ENCODE measurements around the gene PHF3.

DNA sequence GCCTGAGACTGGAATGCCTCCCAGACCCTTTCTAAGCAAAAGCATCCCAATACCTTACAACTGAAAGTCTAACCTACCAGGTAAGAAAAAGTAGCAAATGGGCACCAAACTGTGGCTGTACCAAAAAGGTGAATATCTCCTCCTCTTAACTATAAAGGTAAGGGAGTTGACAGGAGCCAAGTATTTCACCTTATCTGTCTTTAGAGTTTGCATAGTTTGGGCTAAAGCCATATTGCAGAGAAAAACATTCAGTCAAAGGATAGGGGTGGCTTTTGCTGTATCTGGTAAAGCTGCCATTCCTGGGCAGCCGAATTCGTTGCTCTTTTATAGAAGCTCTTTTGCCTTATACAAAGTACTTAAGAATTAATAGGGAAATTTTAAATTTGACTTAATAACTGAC is 38.1 kb downstream of the PHF3 start:
- TF ChIP-seq, protein P1, sequence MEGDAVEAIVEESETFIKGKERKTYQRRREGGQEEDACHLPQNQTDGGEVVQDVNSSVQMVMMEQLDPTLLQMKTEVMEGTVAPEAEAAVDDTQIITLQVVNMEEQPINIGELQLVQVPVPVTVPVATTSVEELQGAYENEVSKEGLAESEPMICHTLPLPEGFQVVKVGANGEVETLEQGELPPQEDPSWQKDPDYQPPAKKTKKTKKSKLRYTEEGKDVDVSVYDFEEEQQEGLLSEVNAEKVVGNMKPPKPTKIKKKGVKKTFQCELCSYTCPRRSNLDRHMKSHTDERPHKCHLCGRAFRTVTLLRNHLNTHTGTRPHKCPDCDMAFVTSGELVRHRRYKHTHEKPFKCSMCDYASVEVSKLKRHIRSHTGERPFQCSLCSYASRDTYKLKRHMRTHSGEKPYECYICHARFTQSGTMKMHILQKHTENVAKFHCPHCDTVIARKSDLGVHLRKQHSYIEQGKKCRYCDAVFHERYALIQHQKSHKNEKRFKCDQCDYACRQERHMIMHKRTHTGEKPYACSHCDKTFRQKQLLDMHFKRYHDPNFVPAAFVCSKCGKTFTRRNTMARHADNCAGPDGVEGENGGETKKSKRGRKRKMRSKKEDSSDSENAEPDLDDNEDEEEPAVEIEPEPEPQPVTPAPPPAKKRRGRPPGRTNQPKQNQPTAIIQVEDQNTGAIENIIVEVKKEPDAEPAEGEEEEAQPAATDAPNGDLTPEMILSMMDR (IDR thresholded peaks at IDR 0.05), result no peak
- no peak for TF ChIP-seq POLR2AphosphoS5 (IDR thresholded peaks at IDR 0.05; ENCODE audit: low read depth, low read length)
- TF ChIP-seq, protein P2, sequence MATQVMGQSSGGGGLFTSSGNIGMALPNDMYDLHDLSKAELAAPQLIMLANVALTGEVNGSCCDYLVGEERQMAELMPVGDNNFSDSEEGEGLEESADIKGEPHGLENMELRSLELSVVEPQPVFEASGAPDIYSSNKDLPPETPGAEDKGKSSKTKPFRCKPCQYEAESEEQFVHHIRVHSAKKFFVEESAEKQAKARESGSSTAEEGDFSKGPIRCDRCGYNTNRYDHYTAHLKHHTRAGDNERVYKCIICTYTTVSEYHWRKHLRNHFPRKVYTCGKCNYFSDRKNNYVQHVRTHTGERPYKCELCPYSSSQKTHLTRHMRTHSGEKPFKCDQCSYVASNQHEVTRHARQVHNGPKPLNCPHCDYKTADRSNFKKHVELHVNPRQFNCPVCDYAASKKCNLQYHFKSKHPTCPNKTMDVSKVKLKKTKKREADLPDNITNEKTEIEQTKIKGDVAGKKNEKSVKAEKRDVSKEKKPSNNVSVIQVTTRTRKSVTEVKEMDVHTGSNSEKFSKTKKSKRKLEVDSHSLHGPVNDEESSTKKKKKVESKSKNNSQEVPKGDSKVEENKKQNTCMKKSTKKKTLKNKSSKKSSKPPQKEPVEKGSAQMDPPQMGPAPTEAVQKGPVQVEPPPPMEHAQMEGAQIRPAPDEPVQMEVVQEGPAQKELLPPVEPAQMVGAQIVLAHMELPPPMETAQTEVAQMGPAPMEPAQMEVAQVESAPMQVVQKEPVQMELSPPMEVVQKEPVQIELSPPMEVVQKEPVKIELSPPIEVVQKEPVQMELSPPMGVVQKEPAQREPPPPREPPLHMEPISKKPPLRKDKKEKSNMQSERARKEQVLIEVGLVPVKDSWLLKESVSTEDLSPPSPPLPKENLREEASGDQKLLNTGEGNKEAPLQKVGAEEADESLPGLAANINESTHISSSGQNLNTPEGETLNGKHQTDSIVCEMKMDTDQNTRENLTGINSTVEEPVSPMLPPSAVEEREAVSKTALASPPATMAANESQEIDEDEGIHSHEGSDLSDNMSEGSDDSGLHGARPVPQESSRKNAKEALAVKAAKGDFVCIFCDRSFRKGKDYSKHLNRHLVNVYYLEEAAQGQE (IDR thresholded peaks at IDR 0.05; ENCODE audit: insufficient read depth in 1 of 2, low read depth in 2 of 2, low read length in 1 of 2), result no peak
- no peak for TF ChIP-seq TCF7L2 (IDR thresholded peaks at IDR 0.05; ENCODE audit: low read depth, low read length)
